Body of pancreas (tissue), 4 donors: ENCODE measurements around the gene MRPL24. TPM values are rescaled to one million over a fixed set of nuclear protein-coding genes. Genes with fewer than 3 reads are reported as not detected.

Experiments
- ATAC-seq: fragments of 150-250 bp; one replicate; pipeline ENCODE4 v1.9.1; 2016
- DNase-seq, 4 donors: peaks; one replicate each; pipeline ENCODE4 v3.0.0-alpha.2; 2019
- H3K27ac ChIP-seq, 4 donors: fragments of 200-600 bp; sonication (generic); 1 replicate in 3 of 4; 2 replicates in 1 of 4; pipeline versions ENCODE4 v1.5.1 to v1.6.1; 2016 to 2019; ENCODE audit warnings: mild to moderate bottlenecking in 1 of 4, mixed read lengths in 1 of 4, moderate library complexity in 1 of 4
- H3K27me3 ChIP-seq, 2 donors: fragments of 200-600 bp; sonication (generic); one replicate each; pipeline ENCODE4 v1.6.0; 2016; ENCODE audit warnings: mild to moderate bottlenecking in 1 of 2
- H3K36me3 ChIP-seq, 2 donors: fragments of 200-600 bp; sonication (generic); replicated peaks in 1 of 2; 2 replicates each; pipeline ENCODE4 v1.5.1; 2016; ENCODE audit warnings: low read depth in 2 of 2; ENCODE audit not compliant: insufficient read depth in 1 of 2
- H3K4me1 ChIP-seq: fragments of 200-600 bp; sonication (generic); one replicate; pipeline ENCODE4 v1.6.0; 2016
- H3K4me3 ChIP-seq, 2 donors: fragments of 200-600 bp; sonication (generic); 1 replicate in 1 of 2; 2 replicates in 1 of 2; pipeline ENCODE4 v1.5.1; 2016 to 2019
- H3K9me3 ChIP-seq, 3 donors: fragments of 200-600 bp; sonication (generic); 1 replicate in 2 of 3; 2 replicates in 1 of 3; pipeline ENCODE4 v1.5.1; 2016
- POLR2A ChIP-seq, 3 donors: fragments of 450-650 bp; IDR thresholded peaks; one replicate each; pipeline ENCODE4 v1.6.1; 2016; ENCODE audit warnings: antibody characterized with exemption in 3 of 3, mild to moderate bottlenecking in 2 of 3
- WGBS, 2 donors: methylation state at CpG; one replicate each; pipeline ENCODE4 v1.1.5; 2017; 5-methylcytosine and 5-hydroxymethylcytosine counted together
- intact Hi-C: fragments of 100-400 bp; cut with DNase I; formaldehyde crosslinking; loops from one replicate; pipeline ENCODE4 v1.15.1; 2023
- total RNA-seq, 2 donors: library from RNA; depleted of rRNA; stranded (reverse); fragments of >200 nt; gene quantifications; one replicate each; pipeline ENCODE4 v1.1.0, GENCODE V29; 2016
- TF ChIP-seq, protein P1 (sequence below), 7 experiments: fragments of 450-650 bp in 4 of 7; fragments of 200-600 bp in 3 of 7; sonication (generic) in 3 of 7; IDR thresholded peaks; one replicate each; pipeline ENCODE4 v1.5.1; 2016 to 2019; ENCODE audit warnings: antibody characterized with exemption in 7 of 7

MRPL24 gene
- total RNA-seq, 2 donors from 2014 or later, result 25.2 to 62.0 TPM

- no peaks in the 10 kb centered on the region for H3K9me3 ChIP-seq
- H3K36me3 ChIP-seq, result no peaks in the 10 kb centered on the region
- no peaks in the 10 kb centered on the region for H3K27me3 ChIP-seq
- TF ChIP-seq, protein P1, sequence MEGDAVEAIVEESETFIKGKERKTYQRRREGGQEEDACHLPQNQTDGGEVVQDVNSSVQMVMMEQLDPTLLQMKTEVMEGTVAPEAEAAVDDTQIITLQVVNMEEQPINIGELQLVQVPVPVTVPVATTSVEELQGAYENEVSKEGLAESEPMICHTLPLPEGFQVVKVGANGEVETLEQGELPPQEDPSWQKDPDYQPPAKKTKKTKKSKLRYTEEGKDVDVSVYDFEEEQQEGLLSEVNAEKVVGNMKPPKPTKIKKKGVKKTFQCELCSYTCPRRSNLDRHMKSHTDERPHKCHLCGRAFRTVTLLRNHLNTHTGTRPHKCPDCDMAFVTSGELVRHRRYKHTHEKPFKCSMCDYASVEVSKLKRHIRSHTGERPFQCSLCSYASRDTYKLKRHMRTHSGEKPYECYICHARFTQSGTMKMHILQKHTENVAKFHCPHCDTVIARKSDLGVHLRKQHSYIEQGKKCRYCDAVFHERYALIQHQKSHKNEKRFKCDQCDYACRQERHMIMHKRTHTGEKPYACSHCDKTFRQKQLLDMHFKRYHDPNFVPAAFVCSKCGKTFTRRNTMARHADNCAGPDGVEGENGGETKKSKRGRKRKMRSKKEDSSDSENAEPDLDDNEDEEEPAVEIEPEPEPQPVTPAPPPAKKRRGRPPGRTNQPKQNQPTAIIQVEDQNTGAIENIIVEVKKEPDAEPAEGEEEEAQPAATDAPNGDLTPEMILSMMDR (IDR thresholded peaks at IDR 0.05), result peak; percentile 88 to 94 (median 94)
- TF ChIP-seq POLR2A (IDR thresholded peaks at IDR 0.05), result no peak
- H3K4me1 ChIP-seq, result peaks cover 30% of the 10 kb centered on the region
- intact Hi-C loops, result loop anchor here (5.0 kb wide), 1 partner anchor 33 kb away; no protein-coding TSS in a partner anchor
- no peak overlapping the region for H3K27ac ChIP-seq
- 2% methylated on average over 12 to 23 of the region's 23 CpGs for WGBS, 2 donors
- peak; percentile 77 to 83 (median 82) for DNase-seq
- no peak overlapping the region for H3K4me3 ChIP-seq
- peak; percentile 85 for ATAC-seq
These were observed 51.6 kb downstream of the MRPL24 start for GRCh38 chr1:156689035-156689952.

Other genes starting within 250 kb of the MRPL24 start
- 10 to 100 TPM; 15.6 to 18.1 TPM for gene MEF2D, start 240.3 kb downstream of the MRPL24 start, total RNA-seq
- under 1 TPM in 1 of 2 donors, not detected in 1; 0.52 TPM for gene IQGAP3, start 168.5 kb downstream of the MRPL24 start, total RNA-seq
- gene TTC24, start 161.4 kb downstream of the MRPL24 start, total RNA-seq, result not detected
- 10 to 100 TPM; 46.1 to 62.8 TPM for gene NAXE, start 149.3 kb downstream of the MRPL24 start, total RNA-seq
- 1 to 10 TPM; 8.9 to 9.6 TPM for gene GPATCH4, start 139.6 kb downstream of the MRPL24 start, total RNA-seq
- gene HAPLN2, start 121.7 kb downstream of the MRPL24 start, total RNA-seq, result not detected
- gene BCAN, start 99.0 kb downstream of the MRPL24 start, total RNA-seq, result under 1 TPM in 1 of 2 donors, not detected in 1; 0.26 TPM
- gene NES, start 63.7 kb downstream of the MRPL24 start, total RNA-seq, result 10 to 100 TPM in 1 of 2 donors, 1 to 10 TPM in 1; 4.2 to 12.2 TPM
- gene CRABP2, start 35.5 kb downstream of the MRPL24 start, total RNA-seq, result 1 to 10 TPM in 1 of 2 donors, under 1 TPM in 1; 0.99 to 3.6 TPM
- gene METTL25B, start 12.6 kb downstream of the MRPL24 start, total RNA-seq, result 10 to 100 TPM; 14.5 to 68.2 TPM
- gene ISG20L2, start 12.3 kb downstream of the MRPL24 start, total RNA-seq, result 10 to 100 TPM; 11.9 to 14.3 TPM
- gene HDGF, start 10.6 kb upstream of the MRPL24 start, total RNA-seq, result 100 to 1,000 TPM in 1 of 2 donors, 10 to 100 TPM in 1; 92.4 to 122 TPM
- 10 to 100 TPM; 19.2 to 28.3 TPM for gene PRCC, start 26.4 kb upstream of the MRPL24 start, total RNA-seq
- gene SH2D2A, start 75.8 kb upstream of the MRPL24 start, total RNA-seq, result under 1 TPM in 1 of 2 donors, not detected in 1; 0.99 TPM
- under 1 TPM in 1 of 2 donors, not detected in 1; under 0.01 TPM for gene INSRR, start 118.0 kb upstream of the MRPL24 start, total RNA-seq
- under 1 TPM in 1 of 2 donors, not detected in 1; 0.99 TPM for gene NTRK1, start 119.8 kb upstream of the MRPL24 start, total RNA-seq
- gene PEAR1, start 152.6 kb upstream of the MRPL24 start, total RNA-seq, result 1 to 10 TPM; 5.2 to 7.6 TPM
- not detected for gene LRRC71, start 179.5 kb upstream of the MRPL24 start, total RNA-seq